Sigmoid colon (tissue), 7 donors: Measurements from ENCODE around the gene TBXAS1. TPM values are rescaled to one million over a fixed set of nuclear protein-coding genes. Genes with fewer than 3 reads are reported as not detected.

Experiments used
- DNase-seq: peaks from one replicate; pipeline ENCODE4 v3.0.0-alpha.2; 2019
- H3K27ac ChIP-seq, 4 donors: fragments of 200-600 bp; sonication (generic); one replicate each; pipeline ENCODE4 v1.5.1; 2016 to 2019; ENCODE audit warnings: mild to moderate bottlenecking in 1 of 4
- H3K27me3 ChIP-seq, 3 donors: fragments of 200-600 bp; sonication (generic); one replicate each; pipeline ENCODE4 v1.5.1; 2019; ENCODE audit warnings: mild to moderate bottlenecking in 1 of 3
- H3K36me3 ChIP-seq, 4 donors: fragments of 200-600 bp; sonication (generic); one replicate each; pipeline ENCODE4 v1.5.1; 2016 to 2019
- H3K4me1 ChIP-seq, 4 donors: fragments of 200-600 bp; sonication (generic); one replicate each; pipeline ENCODE4 v1.5.1; 2017 to 2019
- H3K4me3 ChIP-seq, 4 donors: fragments of 200-600 bp; sonication (generic); one replicate each; pipeline ENCODE4 v1.5.1; 2017 to 2019; ENCODE audit warnings: mild to moderate bottlenecking in 2 of 4, moderate library complexity in 1 of 4
- H3K9me3 ChIP-seq, 4 donors: fragments of 200-600 bp in 3 of 4; sonication (generic) in 3 of 4; one replicate each; pipeline versions ENCODE4 v1.5.1 to v1.6.1; 2013 to 2019
- CTCF ChIP-seq, 4 experiments: fragments of 450-650 bp in 3 of 4; fragments of 200-600 bp in 1 of 4; IDR thresholded peaks; one replicate each; pipeline ENCODE4 v1.5.1; 2016 to 2019; ENCODE audit warnings: antibody characterized with exemption in 4 of 4, mild to moderate bottlenecking in 3 of 4, moderate library complexity in 2 of 4
- EP300 ChIP-seq, 4 donors: sonication (generic); formaldehyde crosslinking; IDR thresholded peaks; one replicate each; pipeline ENCODE4 v1.6.1; 2017; ENCODE audit warnings: antibody characterized with exemption in 4 of 4
- POLR2A ChIP-seq, 2 donors: fragments of 450-650 bp; IDR thresholded peaks; one replicate each; pipeline ENCODE4 v1.6.1; 2016; ENCODE audit warnings: antibody characterized with exemption in 2 of 2, mild to moderate bottlenecking in 2 of 2, moderate library complexity in 2 of 2
- POLR2AphosphoS5 ChIP-seq, 4 donors: sonication (generic); formaldehyde crosslinking; IDR thresholded peaks; one replicate each; pipeline ENCODE4 v1.6.1; 2017; ENCODE audit warnings: antibody characterized with exemption in 4 of 4
- WGBS, 2 donors: extraction: QIAGEN DNeasy Blood & Tissue Kit; methylation state at CpG; one replicate each; pipeline ENCODE4 v1.1.7; 2013; 5-methylcytosine and 5-hydroxymethylcytosine counted together
- intact Hi-C: fragments of 100-400 bp; cut with DNase I; formaldehyde crosslinking; loops from one replicate; pipeline ENCODE4 v1.15.1; 2023
- polyA plus RNA-seq, 3 donors: library from polyadenylated mRNA; stranded (reverse); fragments of 200-250 nt; gene quantifications; one replicate each; pipeline ENCODE4 v1.2.3, GENCODE V29; 2013
- total RNA-seq, 4 donors: library from RNA; depleted of rRNA; stranded (reverse); fragments of >200 nt; gene quantifications; one replicate each; pipeline ENCODE4 v1.1.0, GENCODE V29; 2016
- donor health status: healthy with polysubstance abuse.
- donor health status: Bipolar disorder and iron deficiency.
- donor health status: healthy.

Gene TBXAS1
- total and polyA plus RNA-seq, 7 donors, result 6.0 to 28.2 (median 19.3) TPM

DNA sequence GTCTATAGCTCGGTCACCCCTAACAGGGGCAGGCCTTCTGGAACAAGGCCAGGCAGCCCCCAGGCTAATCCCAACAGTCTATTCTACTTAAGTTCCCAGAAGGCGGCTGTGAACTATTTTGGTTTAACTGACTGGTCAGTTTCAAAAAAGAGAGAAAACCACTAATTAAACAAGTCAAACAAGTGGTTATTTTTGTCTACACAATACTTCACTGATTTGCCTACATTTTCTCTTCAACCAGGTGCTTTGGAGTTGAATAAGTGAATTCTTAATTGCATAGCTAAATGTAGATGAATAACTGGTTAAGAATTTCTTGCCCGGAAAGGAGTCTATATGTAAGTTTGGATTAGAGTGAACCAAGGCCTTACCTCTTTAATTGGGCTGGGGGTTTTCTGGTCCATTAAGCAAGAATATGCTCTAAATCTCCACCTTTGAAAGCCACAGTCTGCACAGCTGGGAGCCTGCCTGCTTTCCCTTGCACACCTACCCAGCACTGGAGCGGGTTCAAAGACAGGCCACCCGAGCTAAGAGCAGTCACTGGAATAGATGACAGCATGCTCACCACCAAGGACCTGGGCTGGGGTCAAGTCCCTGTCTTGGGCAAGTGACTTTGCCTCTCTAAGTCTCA lies 70.4 kb downstream of the TBXAS1 start:
- Histone ChIP-seq H3K9me3 (no peaks in the 10 kb centered on the region), H3K27me3 (no peaks in the 10 kb centered on the region), H3K36me3 (no peaks in the 10 kb centered on the region), H3K4me3 (no peak overlapping the region), H3K4me1 (no peaks in the 10 kb centered on the region), H3K27ac (no peak overlapping the region)
- intact Hi-C loops, result no loop called here
- DNase-seq, result no peak
- TF ChIP-seq POLR2AphosphoS5 (IDR thresholded peaks at IDR 0.05), result no peak
- TF ChIP-seq POLR2A (IDR thresholded peaks at IDR 0.05), result no peak
- no peak for TF ChIP-seq CTCF (IDR thresholded peaks at IDR 0.05)
- no peak for TF ChIP-seq EP300 (IDR thresholded peaks at IDR 0.05)
- WGBS, 2 donors, result 94 to 95% methylated on average over 5 of the region's 5 CpGs

DNA sequence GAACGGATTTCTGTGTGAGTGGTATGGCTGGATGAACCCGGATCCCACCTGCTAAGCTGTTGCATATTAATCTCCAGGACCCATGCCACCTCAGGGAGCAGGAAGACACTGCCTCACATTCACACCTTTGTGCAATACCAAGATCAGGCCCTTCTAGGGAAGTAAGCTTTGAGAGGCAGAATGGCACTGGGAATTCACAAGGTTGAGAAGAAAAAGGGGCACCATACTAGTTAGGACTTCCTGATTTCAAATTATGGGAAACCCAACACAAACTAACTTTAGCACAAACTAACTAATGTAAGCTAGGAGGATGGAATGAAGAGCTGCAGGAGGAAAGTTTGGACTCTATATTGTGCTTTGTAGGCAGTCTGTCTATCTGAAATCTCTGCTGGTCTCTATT lies 71.3 kb downstream of the TBXAS1 start:
- no peak for DNase-seq
- Histone ChIP-seq H3K4me1 (no peaks in the 10 kb centered on the region), H3K9me3 (no peaks in the 10 kb centered on the region), H3K27ac (no peak overlapping the region), H3K27me3 (no peaks in the 10 kb centered on the region), H3K36me3 (no peaks in the 10 kb centered on the region), H3K4me3 (no peak overlapping the region)
- intact Hi-C loops, result no loop called here
- WGBS, 2 donors, result 95 to 98% methylated on average over 2 of the region's 2 CpGs
- no peak for TF ChIP-seq CTCF (IDR thresholded peaks at IDR 0.05)
- TF ChIP-seq POLR2AphosphoS5 (IDR thresholded peaks at IDR 0.05), result no peak
- TF ChIP-seq POLR2A (IDR thresholded peaks at IDR 0.05), result no peak
- TF ChIP-seq EP300 (IDR thresholded peaks at IDR 0.05), result no peak

DNA sequence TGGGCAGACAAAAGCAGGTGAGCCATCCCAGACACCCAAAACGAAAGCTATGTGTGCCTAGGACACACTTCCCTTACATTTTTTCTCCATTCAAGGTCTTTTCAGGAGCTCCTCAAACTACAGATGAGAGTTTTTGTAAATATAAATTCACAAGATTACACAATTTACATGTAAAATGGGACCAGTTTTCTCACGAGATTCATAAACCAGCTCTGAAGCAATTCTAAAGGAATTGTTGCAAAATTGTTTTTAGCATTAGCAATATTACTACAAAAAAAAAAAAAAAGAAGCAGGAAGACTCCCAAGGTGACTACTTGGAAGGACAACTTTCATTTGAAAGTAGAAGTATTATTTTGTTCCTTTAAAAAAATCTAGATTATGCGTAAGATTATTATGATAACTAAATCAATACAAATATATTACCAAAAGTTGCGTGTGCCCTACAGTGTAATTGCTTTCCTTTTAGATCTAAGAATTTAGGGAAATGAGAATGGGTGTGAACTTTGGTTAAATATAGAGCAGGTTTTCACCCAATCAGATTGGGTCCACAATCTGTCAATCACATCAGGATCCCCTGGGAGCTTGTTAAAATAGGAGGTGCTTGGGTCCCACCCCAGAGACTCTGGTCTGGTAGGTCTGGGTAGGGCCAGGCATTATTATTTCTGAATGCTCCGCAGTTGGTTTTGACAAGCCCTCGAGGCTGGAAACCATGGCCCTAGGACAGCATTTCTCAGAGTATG lies 72.2 kb downstream of the TBXAS1 start:
- 82 to 89% methylated on average over 6 of the region's 6 CpGs for WGBS, 2 donors
- intact Hi-C loops, result no loop called here
- no peak for DNase-seq
- Histone ChIP-seq H3K27ac (no peak overlapping the region), H3K4me1 (no peaks in the 10 kb centered on the region), H3K27me3 (no peaks in the 10 kb centered on the region), H3K36me3 (no peaks in the 10 kb centered on the region), H3K9me3 (no peaks in the 10 kb centered on the region), H3K4me3 (no peak overlapping the region)
- TF ChIP-seq CTCF (IDR thresholded peaks at IDR 0.05) (no peak), POLR2A (IDR thresholded peaks at IDR 0.05) (no peak), POLR2AphosphoS5 (IDR thresholded peaks at IDR 0.05) (no peak), EP300 (IDR thresholded peaks at IDR 0.05) (no peak)

DNA sequence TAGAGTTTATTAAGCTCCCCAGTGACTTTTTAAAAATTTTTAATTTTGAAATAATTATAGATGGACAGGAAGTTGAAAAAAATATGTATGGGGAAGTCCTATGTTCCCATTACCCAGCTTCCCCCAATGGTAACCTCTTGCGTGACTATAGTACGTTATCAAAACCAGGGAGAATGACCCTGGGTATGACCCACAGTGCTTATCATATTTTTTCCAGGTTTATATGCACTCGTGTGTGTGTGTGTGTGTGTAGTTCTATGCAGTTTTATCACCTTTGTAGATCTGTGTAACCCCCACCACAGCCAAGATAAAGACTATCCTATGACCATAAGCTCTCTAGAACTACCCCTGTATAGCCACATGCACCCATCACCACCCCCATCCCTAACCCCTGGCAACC lies 72.8 kb downstream of the TBXAS1 start:
- Histone ChIP-seq H3K4me1 (no peaks in the 10 kb centered on the region), H3K27me3 (no peaks in the 10 kb centered on the region), H3K36me3 (no peaks in the 10 kb centered on the region), H3K27ac (no peak overlapping the region), H3K9me3 (no peaks in the 10 kb centered on the region), H3K4me3 (no peak overlapping the region)
- 84 to 91% methylated on average over 3 of the region's 3 CpGs for WGBS, 2 donors
- no peak for DNase-seq
- intact Hi-C loops, result no loop called here
- TF ChIP-seq POLR2A (IDR thresholded peaks at IDR 0.05) (no peak), CTCF (IDR thresholded peaks at IDR 0.05) (no peak), EP300 (IDR thresholded peaks at IDR 0.05) (no peak), POLR2AphosphoS5 (IDR thresholded peaks at IDR 0.05) (no peak)
